GM21381 (cell line): ENCODE data around the gene TIGIT.

Experiments
- ATAC-seq: cut with Tn5 transposase; IDR thresholded peaks from one replicate; pipeline ENCODE4 v1.9.1; 2021; ENCODE audit warnings: mild to moderate bottlenecking, moderate library complexity; ENCODE audit not compliant: unreplicated experiment

The TIGIT gene

GRCh38 chr3:114350690-114351089, 56.9 kb downstream of the TIGIT start:
- ATAC-seq: no peak

- ATAC-seq: no peak
Observed at GRCh38 chr3:114351123-114351821, 57.4 kb downstream of the TIGIT start.

- no peak for ATAC-seq
Observed at GRCh38 chr3:114351822-114352145, 58.0 kb downstream of the TIGIT start.

GRCh38 chr3:114355653-114356052, 61.8 kb downstream of the TIGIT start:
- no peak for ATAC-seq

GRCh38 chr3:114356066-114356465, 62.2 kb downstream of the TIGIT start:
- ATAC-seq: no peak

- no peak for ATAC-seq
Observed at GRCh38 chr3:114356525-114356924, 62.7 kb downstream of the TIGIT start.
